Left lung (tissue), 10 donors: Measurements from ENCODE around the gene POLR2J3. TPM values are rescaled to one million over a fixed set of nuclear protein-coding genes. Genes with fewer than 3 reads are reported as not detected.
"Not testable (repeated sequence)": the region's sequence is repeated elsewhere in the genome, so short reads cannot be mapped to it uniquely, and the experiment has no call there.

Experiments
- ATAC-seq: fragments of 200-7000 bp; cut with Tn5 transposase; one replicate; pipeline ENCODE4 v1.9.1; 2020; ENCODE audit warnings: moderate library complexity
- DNase-seq, 4 donors: peaks; one replicate each; pipeline ENCODE4 v3.0.0-alpha.2; 2013 to 2020
- H3K27ac ChIP-seq, 2 donors: fragments of 200-600 bp; sonication (generic) in 1 of 2; one replicate each; pipeline versions ENCODE4 v1.5.0 to v1.8.0; 2020 to 2021
- H3K27me3 ChIP-seq, 2 donors: fragments of 200-600 bp; sonication (generic) in 1 of 2; one replicate each; pipeline versions ENCODE4 v1.5.0 to v1.8.0; 2020 to 2021
- H3K36me3 ChIP-seq, 2 donors: fragments of 200-600 bp; sonication (generic) in 1 of 2; one replicate each; pipeline versions ENCODE4 v1.5.0 to v1.8.0; 2020 to 2021
- H3K4me1 ChIP-seq, 2 donors: fragments of 200-600 bp; one replicate each; pipeline ENCODE4 v1.8.0; 2021
- H3K4me3 ChIP-seq, 2 donors: fragments of 200-600 bp; sonication (generic) in 1 of 2; one replicate each; pipeline versions ENCODE4 v1.5.0 to v1.8.0; 2020 to 2021; ENCODE audit warnings: mild to moderate bottlenecking in 1 of 2
- H3K9me3 ChIP-seq, 2 donors: fragments of 200-600 bp; sonication (generic) in 1 of 2; one replicate each; pipeline versions ENCODE4 v1.5.0 to v1.8.0; 2020 to 2021
- intact Hi-C, 2 donors: fragments of 100-400 bp; cut with DNase I; formaldehyde crosslinking; loops; one replicate each; pipeline versions ENCODE4 v1.11.2 to v1.14.2; 2022
- polyA plus RNA-seq, 6 donors: library from polyadenylated mRNA; unstranded; fragments of 120-200 nt; gene quantifications; one replicate each; pipeline ENCODE4 v1.2.1, GENCODE V29; 2013; ENCODE audit not compliant: insufficient read length in 6 of 6
- total RNA-seq, 2 donors: library from RNA; stranded (reverse); fragmentation: NEBNext Ultra II Directional; extraction: Animal tissue kit (Norgen Biotek cat#: 25700); gene quantifications; one replicate each; pipeline ENCODE4 v1.2.1, GENCODE V29; 2021
- donor health status: DM: no; HTN: yes; CAD: no.
- donor health status: DM: no; HTN: no; CAD: no.

Gene POLR2J3
- total and polyA plus RNA-seq, 8 donors = 21.6 to 108 (median 81.5) TPM

DNA sequence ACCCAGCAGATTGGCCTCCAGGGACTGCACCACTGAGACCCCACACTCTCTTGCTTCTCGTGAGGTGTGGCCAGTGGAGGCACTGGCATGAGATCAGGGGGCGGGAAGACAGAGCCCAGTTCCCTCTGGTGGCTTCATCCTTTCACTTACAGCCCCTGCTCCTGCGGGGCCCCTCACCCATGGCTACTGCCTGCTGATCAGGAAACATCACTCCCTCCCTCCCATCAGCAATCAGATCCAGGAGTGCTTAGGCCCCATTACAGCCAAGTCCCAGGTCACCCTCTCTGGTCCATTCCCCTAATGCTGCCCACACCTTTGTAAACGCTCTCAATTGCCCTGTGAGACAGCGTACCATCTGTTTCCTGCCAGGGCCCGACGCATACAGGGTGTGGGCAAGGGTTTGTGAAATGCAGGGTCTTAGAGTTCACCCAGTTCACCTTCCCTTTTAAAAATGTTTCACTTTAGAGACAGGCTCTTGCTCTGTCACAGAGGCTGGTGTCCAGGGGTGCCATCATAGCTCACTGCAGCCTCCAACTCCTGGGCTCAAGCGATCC is 37.2 kb downstream of the POLR2J3 start:
- intact Hi-C loops, H3K36me3 ChIP-seq, ATAC-seq: not testable (repeated sequence)

DNA sequence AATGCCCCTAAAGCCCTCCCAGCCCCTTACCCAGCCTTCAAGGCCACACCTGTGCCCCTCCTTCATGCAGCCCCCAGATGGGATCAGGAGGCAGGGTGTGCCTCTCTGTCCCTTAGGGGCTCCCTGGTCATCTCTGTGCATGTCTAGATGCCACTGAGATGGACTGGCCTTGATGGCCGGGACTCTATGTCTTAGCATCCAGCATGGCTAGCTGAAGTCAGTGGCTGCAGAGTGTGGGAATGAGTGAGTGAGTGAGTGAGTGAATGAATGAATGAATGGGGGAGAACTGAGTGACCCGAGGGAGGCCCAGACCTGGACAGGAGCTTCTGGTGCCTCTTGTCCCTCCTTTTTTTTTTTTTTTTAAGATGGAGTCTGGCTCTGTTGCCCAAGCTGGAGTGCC is 40.3 kb downstream of the POLR2J3 start:
- H3K27me3 ChIP-seq, DNase-seq, H3K36me3 ChIP-seq, ATAC-seq, H3K4me1 ChIP-seq, intact Hi-C loops, H3K27ac ChIP-seq, H3K9me3 ChIP-seq, H3K4me3 ChIP-seq: not testable (repeated sequence)

More for the DNA sequence above, 37.2 kb downstream of the POLR2J3 start:
- H3K9me3 ChIP-seq, H3K27ac ChIP-seq, H3K4me3 ChIP-seq, H3K27me3 ChIP-seq, H3K4me1 ChIP-seq: not testable (repeated sequence)
- peak in 1 of 4 donors; percentile 16 for DNase-seq

DNA sequence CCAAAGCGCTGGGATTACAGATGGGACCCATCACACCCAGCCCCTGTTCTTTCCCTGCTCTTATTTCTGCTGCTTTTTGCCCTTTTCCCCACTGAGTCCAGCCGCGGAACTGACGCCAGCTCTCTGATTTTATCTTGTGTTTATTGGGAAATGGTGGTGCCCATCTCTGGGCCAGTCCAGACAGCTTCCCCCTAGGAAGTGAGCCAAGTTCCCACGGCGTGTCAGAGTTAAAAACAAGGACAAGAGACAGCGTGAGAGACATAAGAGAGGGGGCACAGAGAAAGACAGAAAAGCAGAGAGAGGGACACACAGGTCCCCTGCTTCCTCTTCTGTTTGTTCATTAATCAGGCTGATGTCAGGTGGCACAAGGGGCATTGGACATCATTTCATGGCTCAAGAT is 40.8 kb downstream of the POLR2J3 start:
- H3K9me3 ChIP-seq, ATAC-seq, H3K36me3 ChIP-seq, H3K4me1 ChIP-seq, H3K27ac ChIP-seq, intact Hi-C loops, H3K4me3 ChIP-seq, H3K27me3 ChIP-seq: not testable (repeated sequence)
- peak in 2 of 4 donors; percentile 12 to 41 for DNase-seq

DNA sequence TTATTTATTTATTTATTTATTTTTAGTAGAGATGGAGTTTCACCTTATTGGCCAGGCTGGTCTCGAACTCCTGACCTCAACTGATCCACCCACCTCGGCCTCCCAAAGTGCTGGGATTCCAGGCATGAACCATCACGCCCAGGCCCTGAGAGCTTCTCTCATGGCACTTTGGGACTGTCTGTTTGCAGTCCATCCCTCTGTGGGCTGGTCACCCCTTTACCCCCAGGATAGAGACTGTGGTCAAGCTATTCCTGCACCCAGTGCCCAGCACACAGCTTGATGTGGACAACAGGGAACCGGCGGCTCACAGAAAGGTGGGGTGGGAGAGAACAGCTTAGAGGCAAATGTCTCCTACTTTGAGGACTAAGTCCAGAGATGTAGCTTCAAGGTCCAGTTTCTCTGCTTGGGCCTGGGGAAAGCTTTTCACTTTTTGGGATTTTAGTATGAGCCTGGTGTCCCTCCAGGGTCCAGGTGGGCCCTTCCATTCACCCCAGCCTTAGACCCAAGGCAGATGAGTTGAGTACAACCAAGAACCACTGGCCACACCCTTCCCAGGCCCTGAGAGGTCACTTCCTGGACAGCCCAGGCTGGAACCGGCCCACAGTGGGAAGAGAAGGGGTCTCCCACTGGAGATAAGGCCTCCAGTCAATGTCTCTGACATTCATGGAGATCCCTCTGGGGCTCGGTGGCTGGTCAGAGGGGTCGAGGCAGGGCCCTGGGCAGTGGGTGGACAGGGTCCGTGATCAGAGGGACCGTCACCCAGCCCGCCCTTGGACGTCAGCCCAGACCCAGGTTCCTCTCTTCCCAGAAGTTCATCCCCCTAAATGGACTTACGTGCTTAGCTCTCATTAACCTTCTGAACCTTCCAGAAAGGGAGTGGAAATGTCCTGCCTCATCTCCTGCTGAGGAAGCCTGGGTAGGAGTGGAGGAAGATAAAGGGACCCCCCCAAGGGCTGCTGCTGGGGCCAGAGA is 44.3 kb downstream of the POLR2J3 start:
- H3K27ac ChIP-seq, H3K4me3 ChIP-seq, DNase-seq, H3K27me3 ChIP-seq, intact Hi-C loops, H3K4me1 ChIP-seq, H3K36me3 ChIP-seq, H3K9me3 ChIP-seq, ATAC-seq: not testable (repeated sequence)

DNA sequence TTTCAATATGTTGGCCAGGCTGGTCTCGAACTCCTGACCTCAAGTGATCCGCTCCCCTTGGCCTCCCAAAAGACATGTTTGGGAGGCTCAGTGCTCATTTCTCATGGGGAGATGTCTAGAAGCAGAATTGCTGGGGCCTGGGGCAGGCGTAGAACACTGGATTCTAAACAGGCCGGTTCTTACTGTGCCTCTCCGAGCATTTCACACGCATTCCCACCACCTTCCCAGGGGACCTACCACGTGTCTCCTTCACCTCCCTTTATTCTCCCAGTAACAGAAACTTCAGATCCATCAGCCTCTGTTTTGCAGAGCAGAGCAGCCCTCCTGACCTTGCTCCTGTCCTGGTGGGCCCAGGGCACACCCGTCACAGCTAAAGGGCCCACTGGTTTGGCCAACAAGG is 45.2 kb downstream of the POLR2J3 start:
- H3K36me3 ChIP-seq, ATAC-seq, H3K27ac ChIP-seq, H3K9me3 ChIP-seq, H3K4me1 ChIP-seq, H3K4me3 ChIP-seq, H3K27me3 ChIP-seq, intact Hi-C loops: not testable (repeated sequence)
- peak in 1 of 4 donors; percentile 21 for DNase-seq

GRCh38 chr7:102524803-102525202 is 47.6 kb downstream of the POLR2J3 start:
- ATAC-seq, intact Hi-C loops, H3K4me3 ChIP-seq, H3K27me3 ChIP-seq, H3K9me3 ChIP-seq, H3K27ac ChIP-seq, H3K4me1 ChIP-seq, H3K36me3 ChIP-seq: not testable (repeated sequence)
- DNase-seq = peak in 2 of 4 donors; percentile 26 to 50

GRCh38 chr7:102520797-102521196 is 51.6 kb downstream of the POLR2J3 start:
- H3K36me3 ChIP-seq, intact Hi-C loops, H3K4me3 ChIP-seq, H3K4me1 ChIP-seq, H3K27ac ChIP-seq, H3K9me3 ChIP-seq, H3K27me3 ChIP-seq, DNase-seq, ATAC-seq: not testable (repeated sequence)

- H3K27me3 ChIP-seq, H3K27ac ChIP-seq, intact Hi-C loops, H3K4me1 ChIP-seq, H3K36me3 ChIP-seq, H3K9me3 ChIP-seq, H3K4me3 ChIP-seq: not testable (repeated sequence)
- peak; percentile 94 for ATAC-seq
- DNase-seq = peak in 3 of 4 donors; percentile 23 to 78 (median 31)
Observed at GRCh38 chr7:102517550-102518147, 54.7 kb downstream of the POLR2J3 start, which contains the start of gene RASA4B. TSS of gene RASA4B (minus strand) at chr7:102517777. CDS start at chr7:102517710, 67 bp downstream.

Other genes with a start within 250 kb of the POLR2J3 start
- not detected for gene SPDYE6, start 216.1 kb downstream of the POLR2J3 start, total RNA-seq
- 10 to 100 TPM in 1 of 6 donors, 1 to 10 TPM in 5; 2.2 to 10.0 (median 6.8) TPM for gene SPDYE6, start 216.1 kb downstream of the POLR2J3 start, polyA plus RNA-seq
- gene PRKRIP1, start 176.2 kb downstream of the POLR2J3 start, total RNA-seq = 10 to 100 TPM; 17.1 to 18.8 TPM
- gene PRKRIP1, start 176.2 kb downstream of the POLR2J3 start, polyA plus RNA-seq = 10 to 100 TPM; 38.6 to 44.9 (median 41.8) TPM
- 10 to 100 TPM; 22.3 to 38.2 TPM for gene ORAI2, start 139.0 kb downstream of the POLR2J3 start, total RNA-seq
- gene ORAI2, start 139.0 kb downstream of the POLR2J3 start, polyA plus RNA-seq = 10 to 100 TPM in 5 of 6 donors, 1 to 10 TPM in 1; 8.8 to 17.4 (median 12.0) TPM
- 1 to 10 TPM; 8.6 to 9.5 TPM for gene ALKBH4, start 107.7 kb downstream of the POLR2J3 start, total RNA-seq
- 10 to 100 TPM; 10.3 to 14.1 (median 11.5) TPM for gene ALKBH4, start 107.7 kb downstream of the POLR2J3 start, polyA plus RNA-seq
- gene LRWD1, start 107.6 kb downstream of the POLR2J3 start, total RNA-seq = 10 to 100 TPM; 12.9 to 16.6 TPM
- 10 to 100 TPM; 13.0 to 22.2 (median 16.6) TPM for gene LRWD1, start 107.6 kb downstream of the POLR2J3 start, polyA plus RNA-seq
- 10 to 100 TPM; 30.5 to 39.0 TPM for gene POLR2J, start 93.7 kb downstream of the POLR2J3 start, total RNA-seq
- 10 to 100 TPM; 22.4 to 32.6 (median 26.5) TPM for gene POLR2J, start 93.7 kb downstream of the POLR2J3 start, polyA plus RNA-seq
- 10 to 100 TPM; 18.1 to 18.5 TPM for gene RASA4B, start 54.8 kb downstream of the POLR2J3 start, total RNA-seq
- gene RASA4B, start 54.8 kb downstream of the POLR2J3 start, polyA plus RNA-seq = 1 to 10 TPM; 3.0 to 8.8 (median 4.9) TPM
- gene UPK3BL2, start 28.9 kb downstream of the POLR2J3 start, total RNA-seq = 10 to 100 TPM; 12.7 to 22.0 TPM
- 10 to 100 TPM; 11.7 to 22.9 (median 13.7) TPM for gene UPK3BL2, start 28.9 kb downstream of the POLR2J3 start, polyA plus RNA-seq
- not detected for gene SPDYE2, start 21.4 kb downstream of the POLR2J3 start, total RNA-seq
- gene SPDYE2, start 21.4 kb downstream of the POLR2J3 start, polyA plus RNA-seq = 10 to 100 TPM in 3 of 6 donors, 1 to 10 TPM in 3; 6.2 to 15.0 (median 10.4) TPM
- gene RASA4, start 44.2 kb upstream of the POLR2J3 start, total RNA-seq = 10 to 100 TPM; 22.9 to 43.2 TPM
- gene RASA4, start 44.2 kb upstream of the POLR2J3 start, polyA plus RNA-seq = 10 to 100 TPM; 16.5 to 34.7 (median 29.3) TPM
- 10 to 100 TPM; 15.7 to 18.2 TPM for gene UPK3BL1, start 70.2 kb upstream of the POLR2J3 start, total RNA-seq
- 10 to 100 TPM in 5 of 6 donors, 1 to 10 TPM in 1; 7.5 to 38.4 (median 25.3) TPM for gene UPK3BL1, start 70.2 kb upstream of the POLR2J3 start, polyA plus RNA-seq
- gene SPDYE2B, start 77.7 kb upstream of the POLR2J3 start, total RNA-seq = not detected
- 1 to 10 TPM; 2.2 to 4.7 (median 2.7) TPM for gene SPDYE2B, start 77.7 kb upstream of the POLR2J3 start, polyA plus RNA-seq
- 10 to 100 TPM in 1 of 2 donors, 1 to 10 TPM in 1; 9.5 to 15.0 TPM for gene POLR2J2, start 99.1 kb upstream of the POLR2J3 start, total RNA-seq
- gene POLR2J2, start 99.1 kb upstream of the POLR2J3 start, polyA plus RNA-seq = 1 to 10 TPM; 2.1 to 6.0 (median 3.1) TPM
- 1 to 10 TPM; 7.1 to 7.7 TPM for gene FAM185A, start 176.4 kb upstream of the POLR2J3 start, total RNA-seq
- gene FAM185A, start 176.4 kb upstream of the POLR2J3 start, polyA plus RNA-seq = 10 to 100 TPM; 11.1 to 15.1 (median 12.6) TPM